ENCODE measurements around the gene FASN. TPM values are rescaled to one million over a fixed set of nuclear protein-coding genes. Genes with fewer than 3 reads are reported as not detected.

FASN gene
- total and polyA plus RNA-seq, 2 of the 13 experiments (the other 11 are each of a cell fraction or from before 2014, with no cell fraction given), result 51.7 to 101 TPM

GRCh38 chr17:82050761-82051641 lies 47.0 kb downstream of the FASN start (continued):
- no peak for TF ChIP-seq ZNF7 (CRISPR knock-in tag; IDR thresholded peaks at IDR 0.05)
- TF ChIP-seq CAMTA2 (CRISPR knock-in tag; IDR thresholded peaks at IDR 0.05; ENCODE audit: borderline replicate concordance), result peak; percentile 67; the same call in 1 of the 2 replicates
- peak; percentile 53; the same call in 1 of the 2 replicates for TF ChIP-seq ZNF253 (CRISPR knock-in tag; IDR thresholded peaks at IDR 0.05; ENCODE audit: borderline replicate concordance)
- TF ChIP-seq MIER3 (CRISPR knock-in tag; IDR thresholded peaks at IDR 0.05; ENCODE audit: borderline replicate concordance), result no peak
- TF ChIP-seq PRPF4 (IDR thresholded peaks at IDR 0.05; ENCODE audit: low read depth, low read length, poor library complexity, severe bottlenecking), result no peak
- TF ChIP-seq RFX1 (IDR thresholded peaks at IDR 0.05), result no peak
- TF ChIP-seq DPF2 (CRISPR knock-in tag; IDR thresholded peaks at IDR 0.05; ENCODE audit: borderline replicate concordance, low read depth), result peak; percentile 12; the same call in 1 of the 2 replicates
- no peak for TF ChIP-seq KDM1A (CRISPR knock-in tag; IDR thresholded peaks at IDR 0.05)
- no peak for TF ChIP-seq MLX (CRISPR knock-in tag; IDR thresholded peaks at IDR 0.05)
- no peak for TF ChIP-seq PAF1 (CRISPR knock-in tag; IDR thresholded peaks at IDR 0.05)
- TF ChIP-seq ZSCAN12 (CRISPR knock-in tag; IDR thresholded peaks at IDR 0.05), result no peak
- peak; percentile 16; the same call in 1 of the 2 replicates for TF ChIP-seq PHF20 (CRISPR knock-in tag; IDR thresholded peaks at IDR 0.05)
- TF ChIP-seq ZNF292 (CRISPR knock-in tag; IDR thresholded peaks at IDR 0.05; ENCODE audit: borderline replicate concordance, low read depth), result 0 out of 2 replicates have a peak, but pooled peaks have one; percentile 29
- TF ChIP-seq RBAK (CRISPR knock-in tag; IDR thresholded peaks at IDR 0.05), result no peak
- TF ChIP-seq ZNF674 (CRISPR knock-in tag; IDR thresholded peaks at IDR 0.05; ENCODE audit: low read depth), result no peak
- TF ChIP-seq ZNF230 (CRISPR knock-in tag; IDR thresholded peaks at IDR 0.05), result 0 out of 2 replicates have a peak, but pooled peaks have one; percentile 32
- TF ChIP-seq GLMP (CRISPR knock-in tag; IDR thresholded peaks at IDR 0.05; ENCODE audit: borderline replicate concordance), result no peak
- TF ChIP-seq NCOR1 (IDR thresholded peaks at IDR 0.05; ENCODE audit: borderline replicate concordance, low read length), result no peak
- no peak; the same call in 1 of the 2 replicates for TF ChIP-seq MYC (CRISPR knock-in tag; IDR thresholded peaks at IDR 0.05; ENCODE audit: borderline replicate concordance)
- TF ChIP-seq KLF16 (CRISPR knock-in tag; IDR thresholded peaks at IDR 0.05), result no peak
- TF ChIP-seq BCL3 (CRISPR knock-in tag; IDR thresholded peaks at IDR 0.05), result peak; percentile 75; the same call in 1 of the 2 replicates
- no peak for TF ChIP-seq ZNF552 (CRISPR knock-in tag; IDR thresholded peaks at IDR 0.05; ENCODE audit: borderline replicate concordance)
- TF ChIP-seq REXO4 (CRISPR knock-in tag; IDR thresholded peaks at IDR 0.05; ENCODE audit: borderline replicate concordance), result 0 out of 2 replicates have a peak, but pooled peaks have one; percentile 62
- peak; percentile 46; the same call in 1 of the 2 replicates for TF ChIP-seq ZSCAN21 (CRISPR knock-in tag; IDR thresholded peaks at IDR 0.05; ENCODE audit: borderline replicate concordance)
- TF ChIP-seq RORA (CRISPR knock-in tag; IDR thresholded peaks at IDR 0.05), result no peak
- TF ChIP-seq RAD21 (CRISPR knock-in tag; IDR thresholded peaks at IDR 0.05), result 0 out of 2 replicates have a peak, but pooled peaks have one; percentile 13
- no peak for TF ChIP-seq ZBTB1 (CRISPR knock-in tag; IDR thresholded peaks at IDR 0.05; ENCODE audit: borderline replicate concordance)
- TF ChIP-seq NFYB (CRISPR knock-in tag; IDR thresholded peaks at IDR 0.05), result no peak
- TF ChIP-seq ZMYM4 (CRISPR knock-in tag; IDR thresholded peaks at IDR 0.05), result no peak

Measured in HepG2 (cell line).